K562 (cell line): Measurements from ENCODE around the gene SCFD2. TPM values are rescaled to one million over a fixed set of nuclear protein-coding genes. Genes with fewer than 3 reads are reported as not detected.

ENCODE experiments used
- ATAC-seq: fragments of 200-7000 bp; cut with Tn5 transposase; 3 replicates; pipeline ENCODE4 v1.9.1; 2020; ENCODE audit warnings: moderate library complexity
- BruUV-seq: library from RNA; stranded (reverse); fragments of 400-500 nt; replicated peaks from 2 replicates; lab custom pipeline; 2021; lab: Mats Ljungman, UMichigan
- CTCF ChIA-PET: fragments of 300-600 bp; formaldehyde crosslinking; extraction: SDS; loops from one replicate; lab custom pipeline; 2021; ENCODE audit warnings: low intra/inter-chr PET ratio; lab: Yijun Ruan, JAX
- POLR2A ChIA-PET: fragments of 300-600, 350-650 bp; sonication (Branson Sonifier 250); formaldehyde crosslinking; extraction: SDS; loops from one replicate; lab custom pipeline; 2021; ENCODE audit warnings: antibody characterized with exemption, inconsistent platforms; lab: Yijun Ruan, JAX
- DNase-seq, 4 experiments: peaks; one replicate each; pipeline versions ENCODE4 v3.0.0 to v3.0.0-alpha.2; 2011 to 2018; ENCODE audit warnings: low spot score in 3 of 4, mixed read lengths in 3 of 4; ENCODE audit errors: extremely low read depth in 1 of 4
- FAIRE-seq: peaks from 2 replicates; lab custom pipeline; 2011; peaks lifted over from hg19 to GRCh38; lab: Jason Lieb, UNC
- H2AFZ ChIP-seq: 2 replicates; pipeline ENCODE4 v1.6.0; 2011; ENCODE audit warnings: low read depth, low read length, control low read depth, inconsistent platforms
- H3K27ac ChIP-seq: fragments of 200-600 bp; 3 replicates; pipeline ENCODE4 v1.8.0; 2011; ENCODE audit warnings: low read depth, mild to moderate bottlenecking, control low read depth, inconsistent platforms, low read length, moderate library complexity, mixed read lengths; ENCODE audit errors: extremely low read depth
- H3K27me3 ChIP-seq, 2 experiments: fragments of 300-600 bp in 1 of 2; 2 replicates in 1 of 2; 3 replicates in 1 of 2; pipeline versions ENCODE4 v1.6.0 to v1.8.0; 2011; ENCODE audit warnings: inconsistent platforms in 2 of 2, low read length in 2 of 2, mild to moderate bottlenecking in 1 of 2, mixed read lengths in 1 of 2, moderate library complexity in 1 of 2; ENCODE audit not compliant: control insufficient read depth in 2 of 2, insufficient read depth in 2 of 2
- H3K36me3 ChIP-seq: fragments of 300-600 bp; 3 replicates; pipeline ENCODE4 v1.8.0; 2011; ENCODE audit warnings: mild to moderate bottlenecking, low read length, inconsistent platforms; ENCODE audit not compliant: control insufficient read depth, insufficient read depth
- H3K4me1 ChIP-seq, 2 experiments: fragments of 200-600 bp in 1 of 2; replicated peaks in 1 of 2; 2 replicates in 1 of 2; 3 replicates in 1 of 2; pipeline versions ENCODE4 v1.5.1 to v1.8.0; 2011; ENCODE audit warnings: inconsistent platforms in 2 of 2, low read length in 2 of 2, mild to moderate bottlenecking in 1 of 2, mixed read lengths in 1 of 2, moderate library complexity in 1 of 2; ENCODE audit not compliant: control insufficient read depth in 2 of 2, insufficient read depth in 2 of 2
- H3K4me2 ChIP-seq: 2 replicates; pipeline ENCODE4 v1.6.1; 2011; ENCODE audit warnings: low read length, control low read depth, inconsistent platforms, mixed read lengths; ENCODE audit not compliant: insufficient read depth
- H3K4me3 ChIP-seq: fragments of 200-600 bp; sonication (generic), shearing (Covaris generic); 2 replicates; pipeline ENCODE4 v1.5.1; 2016; ENCODE audit warnings: control low read depth, inconsistent platforms
- H3K79me2 ChIP-seq: fragments of 200-600 bp; 3 replicates; pipeline ENCODE4 v1.8.0; 2011; ENCODE audit warnings: low read length, inconsistent platforms; ENCODE audit not compliant: control insufficient read depth, insufficient read depth
- H3K9ac ChIP-seq, 2 experiments: 2 replicates each; pipeline versions ENCODE4 v1.6.0 to v1.6.1; 2011; ENCODE audit warnings: low read depth in 2 of 2, low read length in 2 of 2, control low read depth in 1 of 2, inconsistent platforms in 1 of 2, mild to moderate bottlenecking in 1 of 2, mixed read lengths in 1 of 2; ENCODE audit not compliant: insufficient read depth in 1 of 2
- H3K9me1 ChIP-seq: one replicate; pipeline ENCODE4 v1.6.0; 2011; ENCODE audit warnings: inconsistent platforms, mild to moderate bottlenecking, low read length, moderate library complexity; ENCODE audit not compliant: control insufficient read depth, insufficient read depth
- H3K9me3 ChIP-seq: replicated peaks from 2 replicates; pipeline ENCODE4 v1.5.1; 2011; ENCODE audit warnings: low read depth, low read length, inconsistent platforms; ENCODE audit not compliant: control insufficient read depth, insufficient read depth
- H4K20me1 ChIP-seq: replicated peaks from 2 replicates; pipeline ENCODE4 v1.6.1; 2011; ENCODE audit warnings: low read length, inconsistent platforms, mixed read lengths; ENCODE audit not compliant: control insufficient read depth, insufficient read depth
- CBX5 ChIP-seq: IDR thresholded peaks from 2 replicates; pipeline ENCODE4 v1.6.1; 2014; ENCODE audit warnings: low read depth, borderline replicate concordance
- CCAR2 ChIP-seq: fragments of 200-400 bp; formaldehyde crosslinking; IDR thresholded peaks from 2 replicates; pipeline ENCODE4 v1.6.1; 2017; ENCODE audit warnings: mild to moderate bottlenecking, low read depth, low read length
- ESRRA ChIP-seq: fragments of 450-650 bp; IDR thresholded peaks from 2 replicates; pipeline ENCODE4 v1.6.1; 2014; ENCODE audit warnings: low read depth, mild to moderate bottlenecking, moderate library complexity, borderline replicate concordance
- ILF3 ChIP-seq: fragments of 450-650 bp; IDR thresholded peaks from 2 replicates; pipeline ENCODE4 v1.6.1; 2018; ENCODE audit warnings: antibody characterized with exemption, mild to moderate bottlenecking, moderate library complexity, borderline replicate concordance
- KDM5B ChIP-seq: fragments of 200-600 bp; sonication (generic); IDR thresholded peaks from 2 replicates; pipeline ENCODE4 v1.6.1; 2012; ENCODE audit warnings: low read depth, mild to moderate bottlenecking, moderate library complexity, low read length, control low read depth, inconsistent platforms; ENCODE audit not compliant: insufficient replicate concordance
- NONO ChIP-seq, 2 experiments: fragments of 200-400 bp in 1 of 2; fragments of 450-650 bp in 1 of 2; formaldehyde crosslinking in 1 of 2; IDR thresholded peaks; 2 replicates each; pipeline ENCODE4 v1.6.1; 2017; ENCODE audit warnings: low read depth in 2 of 2, mild to moderate bottlenecking in 2 of 2, moderate library complexity in 2 of 2, low read length in 1 of 2
- POLR2AphosphoS2 ChIP-seq: IDR thresholded peaks from 2 replicates; pipeline ENCODE4 v1.6.1; 2012; ENCODE audit warnings: low read length, improper control_type of control experiment
- RUNX1 ChIP-seq: sonication (generic); IDR thresholded peaks from 2 replicates; pipeline ENCODE4 v1.6.1; 2016; ENCODE audit warnings: antibody characterized with exemption, low read depth
- SNAPC5 ChIP-seq: fragments of 250-450 bp; sonication (Bioruptor Pico); IDR thresholded peaks from 2 replicates; pipeline ENCODE4 v1.8.0; 2021; ENCODE audit warnings: moderate library complexity, mild to moderate bottlenecking, inconsistent platforms
- ZNF408 ChIP-seq: fragments of 250-450 bp; sonication (Bioruptor Pico); IDR thresholded peaks from 2 replicates; pipeline ENCODE4 v1.4.0; 2020; ENCODE audit warnings: low read depth, mild to moderate bottlenecking, moderate library complexity
- ZNF57 ChIP-seq: fragments of 450-650 bp; formaldehyde crosslinking; IDR thresholded peaks from 2 replicates; pipeline ENCODE4 v1.4.0; 2020; ENCODE audit warnings: mild to moderate bottlenecking, moderate library complexity
- ZNF589 ChIP-seq: fragments of 200-800 bp; sonication (Bioruptor generic); IDR thresholded peaks from 2 replicates; pipeline ENCODE4 v1.6.1; 2016; ENCODE audit warnings: low read depth, missing genetic modification characterization, missing compliant biosample characterization
- ZNF766 ChIP-seq: fragments of 200-800 bp; sonication (Bioruptor generic); conservative IDR thresholded peaks from 2 replicates; pipeline ENCODE4 v1.6.1; 2016; ENCODE audit warnings: missing genetic modification characterization, missing compliant biosample characterization
- ZZZ3 ChIP-seq: fragments of 450-650 bp; IDR thresholded peaks from 2 replicates; pipeline ENCODE4 v1.6.1; 2016; ENCODE audit warnings: antibody characterized with exemption, mild to moderate bottlenecking, moderate library complexity
- WGBS: fragments of 100-300 bp; shearing (Covaris generic); methylation state at CpG from one replicate; pipeline ENCODE4 v1.1.6; 2016; ENCODE audit warnings: low coverage, mixed read lengths; ENCODE audit not compliant: insufficient coverage; ENCODE audit errors: missing lambda C conversion rate; 5-methylcytosine and 5-hydroxymethylcytosine counted together
- in situ Hi-C: fragments of 300-500 bp; cut with MboI; formaldehyde crosslinking; loops from 4 replicates; pipeline ENCODE4 v1.15.0; 2018; ENCODE audit warnings: inconsistent platforms, mixed read lengths
- intact Hi-C: fragments of 100-400 bp; cut with micrococcal nuclease; formaldehyde crosslinking; loops from 2 replicates; pipeline ENCODE4 v1.14.2; 2022
- polyA plus RNA-seq, 8 experiments: library from polyadenylated mRNA; depleted of rRNA in 4 of 8; stranded (reverse) in 5 of 8; unstranded in 3 of 8; fragments of >200 nt; fragmentation: Nextera tagmentation in 2 of 8; fragmentation: Illumina TruSeq in 1 of 8; extraction: Ambion mirVana in 2 of 8; extraction: Trizol in 1 of 8; gene quantifications; 2 replicates each; pipeline versions ENCODE4 v1.2.1 to v1.2.3, GENCODE V29; 2011 to 2014; ENCODE audit warnings: inconsistent platforms in 1 of 8, missing spikeins in 1 of 8
- total RNA-seq, 7 experiments: library from RNA; depleted of rRNA in 6 of 7; stranded (reverse); fragments of >200 nt in 6 of 7; fragmentation: Illumina TruSeq in 2 of 7; extraction: Trizol in 2 of 7; gene quantifications; 2 replicates each; pipeline versions ENCODE4 v1.2.1 to v1.2.3, GENCODE V29; 2011 to 2021; ENCODE audit warnings: low replicate concordance in 1 of 7
- TF ChIP-seq, protein P1 (sequence below): fragments of 450-650 bp; IDR thresholded peaks from 2 replicates; pipeline ENCODE4 v1.6.1; 2017; ENCODE audit warnings: antibody characterized with exemption, mild to moderate bottlenecking

The SCFD2 gene
- total and polyA plus RNA-seq, 9 of the 15 experiments (the other 6 are each of a cell fraction or from before 2014, with no cell fraction given): 5.7 to 30.3 (median 22.8) TPM

GRCh38 chr4:53128706-53129357 is 237.0 kb downstream of the SCFD2 start:
- WGBS: 42% methylated on average over 2 of the region's 2 CpGs
- no peak overlapping the region for H3K4me2 ChIP-seq

GRCh38 chr4:53128231-53128630 is 237.6 kb downstream of the SCFD2 start:
- ATAC-seq (no peak), FAIRE-seq (no peak), DNase-seq (no peak)
- no peaks in the 10 kb centered on the region for H3K27me3 ChIP-seq
- no peak overlapping the region for H3K4me2 ChIP-seq
- ChIA-PET POLR2A (no interaction called here), CTCF (no interaction called here)
- no peaks in the 10 kb centered on the region for H4K20me1 ChIP-seq
- no peaks in the 10 kb centered on the region for H3K9me1 ChIP-seq
- no peaks in the 10 kb centered on the region for H3K9me3 ChIP-seq
- H3K4me3 ChIP-seq: no peak overlapping the region
- intact Hi-C loops (no loop called here), in situ Hi-C loops (no loop called here)
- no peaks in the 10 kb centered on the region for H3K79me2 ChIP-seq
- no peaks in the 10 kb centered on the region; the same call in 2 of the 3 replicates for H3K36me3 ChIP-seq
- no TSS peak for BruUV-seq
- no peak overlapping the region for H2AFZ ChIP-seq
- H3K4me1 ChIP-seq: no peaks in the 10 kb centered on the region
- no peak overlapping the region for H3K27ac ChIP-seq
- 88% methylated on average over 4 of the region's 4 CpGs for WGBS
- no peak overlapping the region for H3K9ac ChIP-seq
- TF ChIP-seq ZNF589 (CRISPR knock-in tag) (no peak), ZZZ3 (no peak), ZNF766 (CRISPR knock-in tag) (no peak), ZNF57 (CRISPR knock-in tag) (no peak), NONO (IDR thresholded peaks at IDR 0.05; ENCODE audit: low read depth in 2 of 2, low read length in 1 of 2) (no peak), KDM5B (no peak), ESRRA (no peak)
- TF ChIP-seq, protein P1, sequence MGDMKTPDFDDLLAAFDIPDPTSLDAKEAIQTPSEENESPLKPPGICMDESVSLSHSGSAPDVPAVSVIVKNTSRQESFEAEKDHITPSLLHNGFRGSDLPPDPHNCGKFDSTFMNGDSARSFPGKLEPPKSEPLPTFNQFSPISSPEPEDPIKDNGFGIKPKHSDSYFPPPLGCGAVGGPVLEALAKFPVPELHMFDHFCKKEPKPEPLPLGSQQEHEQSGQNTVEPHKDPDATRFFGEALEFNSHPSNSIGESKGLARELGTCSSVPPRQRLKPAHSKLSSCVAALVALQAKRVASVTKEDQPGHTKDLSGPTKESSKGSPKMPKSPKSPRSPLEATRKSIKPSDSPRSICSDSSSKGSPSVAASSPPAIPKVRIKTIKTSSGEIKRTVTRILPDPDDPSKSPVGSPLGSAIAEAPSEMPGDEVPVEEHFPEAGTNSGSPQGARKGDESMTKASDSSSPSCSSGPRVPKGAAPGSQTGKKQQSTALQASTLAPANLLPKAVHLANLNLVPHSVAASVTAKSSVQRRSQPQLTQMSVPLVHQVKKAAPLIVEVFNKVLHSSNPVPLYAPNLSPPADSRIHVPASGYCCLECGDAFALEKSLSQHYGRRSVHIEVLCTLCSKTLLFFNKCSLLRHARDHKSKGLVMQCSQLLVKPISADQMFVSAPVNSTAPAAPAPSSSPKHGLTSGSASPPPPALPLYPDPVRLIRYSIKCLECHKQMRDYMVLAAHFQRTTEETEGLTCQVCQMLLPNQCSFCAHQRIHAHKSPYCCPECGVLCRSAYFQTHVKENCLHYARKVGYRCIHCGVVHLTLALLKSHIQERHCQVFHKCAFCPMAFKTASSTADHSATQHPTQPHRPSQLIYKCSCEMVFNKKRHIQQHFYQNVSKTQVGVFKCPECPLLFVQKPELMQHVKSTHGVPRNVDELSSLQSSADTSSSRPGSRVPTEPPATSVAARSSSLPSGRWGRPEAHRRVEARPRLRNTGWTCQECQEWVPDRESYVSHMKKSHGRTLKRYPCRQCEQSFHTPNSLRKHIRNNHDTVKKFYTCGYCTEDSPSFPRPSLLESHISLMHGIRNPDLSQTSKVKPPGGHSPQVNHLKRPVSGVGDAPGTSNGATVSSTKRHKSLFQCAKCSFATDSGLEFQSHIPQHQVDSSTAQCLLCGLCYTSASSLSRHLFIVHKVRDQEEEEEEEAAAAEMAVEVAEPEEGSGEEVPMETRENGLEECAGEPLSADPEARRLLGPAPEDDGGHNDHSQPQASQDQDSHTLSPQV: no peak

More at GRCh38 chr4:53128706-53129357, 237.0 kb downstream of the SCFD2 start:
- intact Hi-C loops: no loop called here
- Histone ChIP-seq H3K4me1 (no peaks in the 10 kb centered on the region), H3K4me3 (no peak overlapping the region), H3K9ac (no peak overlapping the region), H3K27me3 (no peaks in the 10 kb centered on the region), H4K20me1 (no peaks in the 10 kb centered on the region), H3K27ac (no peak overlapping the region), H3K79me2 (no peaks in the 10 kb centered on the region), H3K9me3 (no peaks in the 10 kb centered on the region), H3K36me3 (no peaks in the 10 kb centered on the region; the same call in 2 of the 3 replicates), H2AFZ (no peak overlapping the region), H3K9me1 (no peaks in the 10 kb centered on the region)
- POLR2A ChIA-PET: no interaction called here
- in situ Hi-C loops: no loop called here
- BruUV-seq: no TSS peak
- FAIRE-seq: no peak
- no peak for ATAC-seq
- DNase-seq: no peak
- TF ChIP-seq RUNX1 (no peak), CCAR2 (no peak), SNAPC5 (CRISPR knock-in tag) (no peak), ILF3 (no peak), ZNF408 (CRISPR knock-in tag) (no peak), CBX5 (no peak), POLR2AphosphoS2 (no peak)
- CTCF ChIA-PET: no interaction called here
